GM12874 (cell line): ENCODE data around the gene NOA1.

Source experiments
- CTCF ChIP-seq: IDR thresholded peaks from 2 replicates; pipeline ENCODE4 v1.5.1; 2011; ENCODE audit warnings: low read depth, mild to moderate bottlenecking, control low read depth, low read length, moderate library complexity; ENCODE audit not compliant: insufficient read depth

The NOA1 gene

GRCh38 chr4:56977321-56978012 lies at the start of gene NOA1:
NOA1 (minus strand) TSS chr4:56977606; CDS start chr4:56977585, 21 bp downstream.
- TF ChIP-seq CTCF = no peak

GRCh38 chr4:57023104-57023503 lies 45.7 kb upstream of the NOA1 start:
- no peak for TF ChIP-seq CTCF

- no peak for TF ChIP-seq CTCF
Observed at GRCh38 chr4:57020467-57021101, 43.2 kb upstream of the NOA1 start.

DNA sequence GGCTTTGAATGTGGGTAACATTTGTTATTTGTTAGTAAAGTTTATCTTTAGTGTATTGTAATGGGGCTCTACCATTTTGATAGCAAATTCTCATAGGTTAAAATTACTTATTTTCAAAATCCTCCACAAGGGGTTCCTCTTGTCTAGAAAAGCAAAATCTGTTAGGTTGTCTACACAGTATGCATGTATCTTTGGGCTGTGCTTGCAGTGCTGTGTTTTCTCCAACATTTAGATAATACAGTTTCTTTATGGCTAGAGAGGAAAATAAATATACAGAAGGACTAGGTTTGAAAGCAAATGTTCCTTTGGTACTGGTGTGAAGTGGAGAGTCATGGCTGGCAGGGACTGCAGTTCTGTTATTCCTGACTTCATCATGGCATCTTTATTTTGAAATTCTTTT lies 41.6 kb upstream of the NOA1 start:
- TF ChIP-seq CTCF = no peak

GRCh38 chr4:57013543-57014120 lies 36.2 kb upstream of the NOA1 start:
- no peak for TF ChIP-seq CTCF

DNA sequence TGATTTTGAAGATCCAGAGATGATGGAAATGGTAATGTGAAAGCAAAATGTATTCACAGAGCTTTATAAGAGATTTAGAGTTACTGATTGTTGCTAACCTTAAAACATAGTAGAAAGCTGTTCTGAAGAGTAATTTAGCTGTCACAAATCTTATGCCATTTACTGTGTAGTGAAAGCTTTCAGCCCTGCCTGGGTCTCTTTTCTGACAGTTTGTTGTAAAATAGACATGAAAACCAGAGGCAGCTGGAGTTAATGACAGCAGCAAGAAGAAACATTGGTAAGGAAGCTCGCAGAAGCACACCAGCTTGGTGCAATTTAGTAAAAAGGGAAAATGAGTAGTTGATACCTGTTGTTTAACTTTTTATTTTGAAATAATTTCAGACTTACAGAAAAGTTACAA lies 22.3 kb upstream of the NOA1 start:
- no peak for TF ChIP-seq CTCF

GRCh38 chr4:56995525-56995924 lies 18.1 kb upstream of the NOA1 start:
- no peak for TF ChIP-seq CTCF
